GM12891 (cell line): ENCODE data around the gene FITM1.
A peak's percentile ranks its signal among the peaks of the same experiment; 100 is the strongest.

Experiments used
- DNase-seq: peaks from one replicate; pipeline ENCODE4 v3.0.0; 2011; ENCODE audit warnings: low spot score; ENCODE audit not compliant: insufficient read length
- FAIRE-seq: peaks from 2 replicates; lab custom pipeline; 2011; peaks lifted over from hg19 to GRCh38; lab: Jason Lieb, UNC
- PAX5 ChIP-seq: IDR thresholded peaks from 2 replicates; pipeline ENCODE4 v1.6.1; 2011; ENCODE audit warnings: low read length, moderate library complexity, mild to moderate bottlenecking; ENCODE audit not compliant: insufficient read depth, severe bottlenecking
- POLR2A ChIP-seq: IDR thresholded peaks from 2 replicates; pipeline ENCODE4 v1.6.1; 2011; ENCODE audit warnings: low read depth, low read length, control low read depth
- POLR2AphosphoS5 ChIP-seq: IDR thresholded peaks from 2 replicates; pipeline ENCODE4 v1.6.1; 2011; ENCODE audit warnings: low read depth, low read length, control low read depth
- POU2F2 ChIP-seq: IDR thresholded peaks from 2 replicates; pipeline ENCODE4 v1.6.1; 2011; ENCODE audit warnings: low read depth, mild to moderate bottlenecking, control low read depth, low read length, moderate library complexity
- SPI1 ChIP-seq: IDR thresholded peaks from 2 replicates; pipeline ENCODE4 v1.6.1; 2011; ENCODE audit warnings: low read depth, low read length, control low read depth
- TAF1 ChIP-seq: IDR thresholded peaks from 2 replicates; pipeline ENCODE4 v1.6.1; 2011; ENCODE audit warnings: low read depth, low read length, control low read depth

Gene FITM1

DNA sequence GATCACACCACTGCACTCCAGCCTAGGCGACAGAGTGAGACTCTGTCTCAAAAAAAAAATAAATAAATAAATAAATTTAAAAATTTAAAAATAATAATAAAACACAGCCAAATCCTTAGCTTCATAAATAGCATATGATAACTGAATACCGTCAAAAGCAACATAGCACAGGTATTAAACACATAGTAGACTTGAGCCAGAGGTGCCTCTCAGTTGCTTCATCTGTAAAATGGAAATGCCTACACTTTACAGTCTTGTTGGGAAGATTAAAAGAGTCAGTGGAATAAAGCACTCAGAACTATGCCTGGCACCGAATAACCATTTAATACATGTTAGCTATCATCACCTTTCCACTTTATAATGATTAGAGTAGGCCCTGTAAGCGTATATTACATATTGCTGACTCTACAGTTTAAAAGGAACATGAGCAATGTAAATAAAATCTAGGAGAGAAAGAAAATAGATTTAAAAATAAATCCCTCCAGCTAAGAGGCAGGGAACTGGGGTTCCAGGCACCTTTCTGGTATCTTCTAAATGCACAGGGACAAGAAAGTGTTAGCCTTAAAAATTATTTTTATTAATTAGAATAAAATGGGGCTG, 23.7 kb upstream of the FITM1 start:
- TF ChIP-seq POU2F2 (no peak), TAF1 (no peak), PAX5 (no peak), SPI1 (no peak), POLR2A (no peak), POLR2AphosphoS5 (no peak)
- DNase-seq: no peak
- no peak for FAIRE-seq

DNA sequence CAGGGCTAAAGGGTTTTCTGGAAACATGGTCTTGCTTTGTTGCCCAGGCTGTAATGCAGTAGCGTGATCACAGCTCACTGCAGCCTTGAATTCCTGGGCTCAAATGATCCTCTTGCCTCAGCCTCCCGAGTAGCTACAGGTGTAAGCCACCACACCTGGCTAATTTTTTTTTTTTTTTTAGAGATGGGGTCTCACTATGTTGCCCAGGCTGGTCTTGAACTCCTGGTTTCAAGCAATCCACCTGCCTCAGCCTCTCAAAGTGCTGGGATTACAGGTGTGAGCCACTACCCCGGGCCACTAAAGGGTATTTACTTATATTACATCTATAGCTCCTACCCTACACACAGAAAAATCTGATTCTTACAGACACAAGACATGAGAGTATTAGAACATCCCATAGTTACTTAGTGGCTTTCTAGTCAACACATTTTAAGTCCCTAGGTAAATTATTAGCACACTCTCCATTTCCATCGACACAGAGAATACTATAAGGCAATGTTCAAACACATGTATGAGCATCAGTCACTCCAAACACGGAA, 22.1 kb upstream of the FITM1 start:
- FAIRE-seq (peak; percentile 9), DNase-seq (no peak)
- no peak for TF ChIP-seq POLR2AphosphoS5
- TF ChIP-seq POU2F2: no peak
- TF ChIP-seq TAF1: no peak
- no peak for TF ChIP-seq POLR2A
- TF ChIP-seq PAX5: no peak
- no peak for TF ChIP-seq SPI1

DNA sequence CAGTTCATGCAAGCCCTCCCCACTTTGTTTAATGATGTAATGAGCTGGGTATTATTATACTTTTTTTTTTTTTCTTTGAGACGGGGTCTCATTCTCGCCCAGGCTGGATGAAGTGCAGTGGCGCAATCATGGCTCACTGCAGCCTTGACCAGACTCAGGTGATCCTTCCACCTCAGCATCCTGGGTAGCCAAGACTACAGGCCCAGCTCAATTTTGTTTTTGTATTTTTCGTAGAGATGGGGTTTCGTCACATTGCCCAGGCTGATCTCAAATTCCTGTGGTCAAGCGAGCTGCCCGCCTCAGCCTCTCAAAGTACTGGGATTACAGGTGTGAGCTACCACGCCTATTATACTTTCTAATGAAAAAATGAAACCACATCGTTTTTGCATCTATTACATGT, 20.4 kb upstream of the FITM1 start:
- FAIRE-seq (no peak), DNase-seq (no peak)
- TF ChIP-seq POU2F2 (no peak), TAF1 (no peak), SPI1 (no peak), POLR2A (no peak), POLR2AphosphoS5 (no peak), PAX5 (no peak)

- FAIRE-seq (no peak), DNase-seq (no peak)
- TF ChIP-seq POLR2AphosphoS5 (no peak), POLR2A (no peak), SPI1 (no peak), PAX5 (no peak), POU2F2 (no peak)
Measured at GRCh38 chr14:24110523-24110922, 19.9 kb upstream of the FITM1 start.

DNA sequence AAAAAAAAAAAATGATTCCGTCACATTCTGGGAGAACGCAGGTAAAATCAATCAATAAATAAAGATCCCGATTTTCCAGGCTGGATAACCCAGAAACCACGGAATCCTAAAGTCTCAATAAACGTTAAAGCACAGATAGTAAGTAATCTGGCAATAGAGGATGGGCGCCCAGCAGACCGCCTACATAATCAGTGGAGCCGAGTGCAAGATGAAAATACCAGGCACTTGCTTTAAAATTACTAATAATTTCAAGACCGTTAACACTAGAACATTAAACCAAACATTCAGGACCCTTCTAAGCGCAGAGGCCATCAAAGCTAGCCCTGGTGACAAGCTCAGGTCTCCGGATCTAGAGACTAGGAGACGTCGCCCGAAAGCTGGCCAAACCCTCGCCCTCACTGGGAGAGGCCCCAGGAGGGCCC, 17.1 kb upstream of the FITM1 start:
- no peak for DNase-seq
- FAIRE-seq: no peak
- no peak for TF ChIP-seq PAX5
- no peak for TF ChIP-seq POLR2A
- no peak for TF ChIP-seq POLR2AphosphoS5

- TF ChIP-seq POLR2A (peak; percentile 84), PAX5 (no peak), POU2F2 (peak; percentile 13; the same call in 1 of the 2 replicates), POLR2AphosphoS5 (peak; percentile 16), TAF1 (peak; percentile 60), SPI1 (no peak)
- DNase-seq: peak; percentile 61
- peak; percentile 13 for FAIRE-seq
Measured at GRCh38 chr14:24113801-24114531, 16.5 kb upstream of the FITM1 start.

DNA sequence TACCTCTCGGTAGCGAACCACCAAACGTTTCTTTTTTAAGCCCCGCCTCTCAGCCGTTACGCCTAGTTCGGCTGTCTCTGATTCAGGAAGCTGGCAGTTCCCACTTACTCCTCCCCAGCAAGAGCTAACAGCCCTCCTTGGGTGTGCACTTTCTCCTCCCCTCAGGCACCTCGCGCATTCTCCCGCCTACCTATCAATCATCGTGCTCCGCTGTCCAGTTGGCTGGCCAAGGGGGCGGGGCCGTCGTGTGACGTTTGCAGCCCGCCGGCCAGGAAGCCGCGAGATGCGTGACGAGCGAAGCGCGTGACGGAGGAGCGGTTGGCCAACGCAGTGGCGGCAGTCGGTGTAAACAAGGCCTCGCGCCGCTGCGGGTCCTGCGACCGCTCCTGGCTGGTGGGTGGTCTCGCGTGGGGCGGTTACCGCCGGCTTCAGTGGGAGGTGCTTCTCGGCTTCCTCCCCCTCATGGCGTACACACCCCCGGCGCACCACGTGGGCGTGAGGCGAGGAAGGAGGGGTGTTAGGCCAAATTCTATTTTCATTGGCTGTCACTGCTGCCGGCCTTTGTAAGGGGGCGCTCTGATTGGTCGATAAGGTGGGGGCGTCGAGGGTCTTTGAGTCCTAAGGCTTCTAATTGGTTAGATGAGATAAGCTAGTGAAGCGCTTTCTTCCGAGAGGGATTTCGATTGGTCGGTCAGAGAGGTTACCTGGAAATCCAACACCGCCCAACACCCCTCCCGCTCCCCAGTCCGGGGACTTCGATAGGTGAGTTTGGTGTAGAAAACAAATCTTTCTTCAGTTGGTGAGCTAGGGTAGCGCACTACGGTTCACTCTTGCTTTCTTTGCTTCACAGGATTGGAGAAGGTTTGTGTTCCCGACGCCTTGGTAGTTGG, 15.7 kb upstream of the FITM1 start, which contains the start of the genes DCAF11 and NRL:
Gene DCAF11, plus strand, starts transcription at position 246 of the 890 bp plus-strand sequence. CDS start 818 bp downstream, outside the sequence.
Gene NRL, minus strand, starts transcription at position 418 of the 890 bp plus-strand sequence. CDS start 32,101 bp downstream, outside the sequence.
- peak; percentile 41; the same call in 1 of the 2 replicates for TF ChIP-seq SPI1
- TF ChIP-seq PAX5: no peak
- peak; percentile 49 for TF ChIP-seq TAF1
- peak; percentile 5; the same call in 1 of the 2 replicates for TF ChIP-seq POLR2AphosphoS5
- peak; percentile 50; the same call in 1 of the 2 replicates for TF ChIP-seq POLR2A
- no peak; the same call in 1 of the 2 replicates for TF ChIP-seq POU2F2
- FAIRE-seq (peak; percentile 99), DNase-seq (peak; percentile 95)

- TF ChIP-seq POU2F2 (no peak), SPI1 (no peak), POLR2AphosphoS5 (no peak), TAF1 (no peak), PAX5 (no peak), POLR2A (no peak)
- no peak for DNase-seq
- no peak for FAIRE-seq
Measured at GRCh38 chr14:24115422-24116127, 14.9 kb upstream of the FITM1 start.
